ENCODE measurements around the gene GNE.
"Not testable (repeated sequence)": the region's sequence is repeated elsewhere in the genome, so short reads cannot be mapped to it uniquely, and the experiment has no call there.

GNE gene

DNA sequence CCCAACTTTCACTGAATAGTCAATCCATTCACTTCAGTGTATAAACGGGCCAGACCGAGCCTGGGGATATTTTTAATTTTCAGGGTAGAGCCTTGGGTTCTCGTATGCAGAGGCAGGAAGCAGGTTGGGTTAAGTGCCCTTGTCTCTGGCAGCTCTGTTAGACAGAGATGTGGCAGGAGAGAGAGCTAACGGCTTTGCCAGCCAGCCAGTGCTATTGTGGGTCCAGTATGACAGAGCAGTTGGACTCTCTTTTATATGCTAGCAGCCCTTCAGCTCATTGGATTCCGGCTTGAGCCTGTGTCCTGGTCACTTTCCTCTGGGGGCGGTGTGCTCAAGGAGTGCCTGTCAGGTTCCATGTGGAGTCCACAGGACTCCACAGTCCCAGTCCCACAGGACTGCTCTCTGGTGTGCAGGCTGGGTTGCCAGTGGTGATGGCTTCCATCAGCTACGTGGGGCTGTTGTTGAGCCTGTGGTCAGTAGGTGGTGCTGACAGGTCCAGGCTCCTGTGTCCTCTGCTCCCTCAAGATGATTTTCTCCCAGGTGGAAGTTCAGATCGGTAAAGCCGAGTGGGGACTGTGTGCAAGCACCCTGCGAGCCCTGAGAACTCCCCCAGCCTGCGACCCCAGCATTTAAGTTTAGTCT lies 53.2 kb downstream of the GNE start:
- no peak for DNase-seq

DNA sequence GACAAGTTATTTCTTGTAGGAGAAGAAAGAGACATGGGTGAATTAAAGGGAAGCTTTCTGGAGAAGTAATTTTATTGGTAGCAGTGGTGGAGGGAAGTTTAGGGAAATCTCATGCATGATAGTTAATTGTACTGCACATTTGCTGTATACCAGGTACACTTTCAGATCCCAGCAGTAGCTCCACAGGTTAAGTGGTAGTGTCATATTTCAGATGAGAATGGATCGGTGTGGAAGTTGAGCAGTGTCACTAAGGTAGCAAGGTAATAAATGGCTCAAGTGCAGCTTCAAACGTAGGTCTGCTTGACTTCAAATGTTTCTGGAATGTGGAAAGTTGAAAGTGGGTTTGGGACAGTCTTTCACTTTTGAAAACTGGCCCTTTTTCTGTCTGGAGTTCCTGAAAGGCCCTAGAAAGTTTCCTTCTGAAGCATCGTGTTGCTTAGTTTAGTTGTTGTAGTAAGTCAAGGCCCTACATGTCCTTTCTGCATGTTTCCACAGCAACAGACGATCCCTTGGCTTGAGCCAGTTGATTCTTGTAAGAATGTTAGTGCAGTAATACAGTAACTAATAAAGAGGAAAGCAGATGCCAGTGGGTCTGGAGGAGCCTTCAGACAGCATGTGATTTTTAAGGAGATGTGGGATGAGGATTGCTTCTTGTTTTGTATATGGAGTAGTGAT lies 63.8 kb downstream of the GNE start:
- no peak for DNase-seq

DNA sequence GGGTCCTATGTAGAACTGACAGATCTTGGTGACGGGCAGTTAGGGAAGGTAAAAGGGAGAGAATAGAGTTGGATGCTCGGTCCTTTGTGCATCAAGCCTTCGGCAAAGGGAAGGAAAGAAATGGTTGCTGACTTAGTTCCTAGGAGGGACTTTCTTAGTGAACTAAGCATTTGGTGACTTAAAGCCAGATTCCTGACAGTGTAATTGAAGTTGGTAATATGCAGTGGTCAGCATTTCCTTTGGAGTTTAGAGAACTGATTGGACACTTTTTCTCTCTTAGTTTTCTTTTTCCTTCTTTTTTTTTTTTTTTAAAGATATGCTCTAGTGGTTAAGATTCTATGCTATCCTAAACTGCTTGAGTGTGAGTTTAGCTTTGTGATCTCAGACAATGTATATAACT lies 65.2 kb downstream of the GNE start:
- DNase-seq, result peak; percentile 35

DNA sequence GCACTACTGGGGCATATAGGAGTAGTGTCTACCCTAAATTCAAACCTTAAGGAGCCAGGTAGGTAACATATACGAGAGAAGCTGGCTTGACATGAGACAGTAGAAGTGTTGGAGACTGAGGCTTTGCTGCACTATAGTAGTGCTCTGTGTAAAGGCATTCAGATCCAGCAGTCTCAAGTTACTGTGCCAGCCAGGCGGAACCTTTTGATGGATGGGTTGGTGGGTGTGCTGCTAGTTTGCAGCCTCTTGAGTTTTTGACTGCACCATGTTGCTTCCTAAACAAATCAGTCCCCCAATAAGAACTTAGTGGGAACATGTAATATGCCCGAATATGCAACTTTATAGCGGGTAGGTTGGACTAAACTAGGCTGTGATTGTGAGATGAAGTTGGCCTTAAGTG lies 66.1 kb downstream of the GNE start:
- DNase-seq, result no peak

DNA sequence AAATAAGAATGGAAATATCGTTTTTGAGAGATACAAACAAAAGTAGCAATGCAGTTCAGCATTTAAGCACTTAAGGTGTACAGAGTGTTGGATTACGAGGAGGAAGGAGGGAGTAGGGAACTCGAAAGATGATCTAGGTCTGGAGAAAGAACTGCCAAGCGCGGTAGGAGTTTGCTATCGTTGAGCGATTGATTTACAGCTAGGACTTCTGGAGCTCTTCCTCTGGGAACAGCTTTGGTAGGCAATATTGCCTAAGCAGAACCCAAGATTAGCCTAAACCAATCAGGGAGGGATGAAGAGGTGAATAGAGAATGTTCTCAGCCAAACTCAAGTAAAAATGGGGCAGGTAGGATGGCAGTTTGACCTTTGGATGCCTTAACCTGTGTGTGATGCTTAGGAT lies 66.6 kb downstream of the GNE start:
- DNase-seq, result peak; percentile 19

DNA sequence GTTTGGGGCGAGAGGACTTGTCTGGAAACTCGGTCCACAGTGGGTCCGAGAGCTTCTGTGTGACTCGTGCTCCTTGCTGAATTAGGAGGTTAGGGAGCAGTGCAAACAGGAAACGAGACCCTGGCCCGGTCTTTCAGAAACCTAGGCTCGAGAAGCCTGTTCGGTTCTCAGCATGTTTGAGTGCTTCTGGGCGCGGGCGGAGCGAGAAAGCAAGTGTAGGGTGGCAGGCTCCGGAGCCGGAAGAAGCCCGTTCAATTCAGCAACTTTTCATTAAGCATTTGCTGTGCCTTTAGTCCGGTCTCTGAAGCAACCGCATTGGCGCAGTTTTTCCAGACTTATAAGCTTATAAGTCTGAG lies 67.0 kb downstream of the GNE start:
- peak; percentile 52 for DNase-seq

DNA sequence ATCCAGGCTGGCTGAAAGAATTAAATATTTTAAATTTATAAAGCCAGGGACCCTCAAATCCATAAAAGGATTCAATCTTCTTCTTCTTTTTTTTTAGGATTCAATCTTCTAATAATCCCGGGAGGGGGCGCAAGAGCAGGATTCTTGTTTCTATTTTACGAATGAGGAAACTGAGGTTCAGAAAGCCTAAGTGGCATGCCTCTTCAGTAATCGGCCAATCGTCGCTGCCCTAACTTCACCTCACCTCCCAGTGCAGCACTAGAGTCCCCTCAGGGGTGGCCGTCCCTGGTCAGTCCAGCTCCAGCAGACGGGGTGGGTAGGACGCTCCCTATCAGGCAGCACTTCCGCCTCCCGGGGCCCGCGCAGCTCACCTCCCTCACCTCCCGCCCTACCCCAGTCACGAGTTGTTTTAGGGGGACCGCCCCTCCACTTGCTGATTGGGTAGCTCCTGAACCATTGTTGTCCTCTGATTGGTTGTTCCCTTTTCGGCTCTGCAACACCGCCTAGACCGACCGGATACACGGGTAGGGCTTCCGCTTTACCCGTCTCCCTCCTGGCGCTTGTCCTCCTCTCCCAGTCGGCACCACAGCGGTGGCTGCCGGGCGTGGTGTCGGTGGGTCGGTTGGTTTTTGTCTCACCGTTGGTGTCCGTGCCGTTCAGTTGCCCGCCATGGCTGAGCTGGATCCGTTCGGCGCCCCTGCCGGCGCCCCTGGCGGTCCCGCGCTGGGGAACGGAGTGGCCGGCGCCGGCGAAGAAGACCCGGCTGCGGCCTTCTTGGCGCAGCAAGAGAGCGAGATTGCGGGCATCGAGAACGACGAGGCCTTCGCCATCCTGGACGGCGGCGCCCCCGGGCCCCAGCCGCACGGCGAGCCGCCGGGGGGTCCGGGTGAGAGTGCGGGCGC lies 67.6 kb downstream of the GNE start, which contains the start of gene CLTA:
TSS of gene CLTA (plus strand) at position 534 of the 902 bp plus-strand sequence. CDS start at position 670, 136 bp downstream.
- DNase-seq, result peak; percentile 99

DNA sequence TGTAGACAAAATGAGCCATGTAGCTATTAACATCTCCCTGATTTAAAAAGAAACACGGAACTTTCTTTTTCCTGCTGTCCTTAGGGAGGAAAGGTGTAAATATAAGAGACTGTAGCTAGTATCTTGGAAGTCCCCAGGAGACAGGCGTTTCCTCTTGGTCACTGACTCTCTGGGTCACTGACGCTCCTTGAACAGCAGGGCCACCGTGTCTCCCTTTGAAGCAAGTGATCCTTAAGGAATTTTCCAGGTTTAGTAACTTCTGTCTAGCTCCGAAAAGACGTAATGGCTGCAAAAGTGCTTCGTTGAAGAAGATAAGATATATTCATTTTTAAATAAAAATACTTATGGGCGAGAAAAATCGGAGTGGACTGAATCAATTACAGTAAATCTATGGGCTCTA lies 68.3 kb downstream of the GNE start:
- peak; percentile 54 for DNase-seq

DNA sequence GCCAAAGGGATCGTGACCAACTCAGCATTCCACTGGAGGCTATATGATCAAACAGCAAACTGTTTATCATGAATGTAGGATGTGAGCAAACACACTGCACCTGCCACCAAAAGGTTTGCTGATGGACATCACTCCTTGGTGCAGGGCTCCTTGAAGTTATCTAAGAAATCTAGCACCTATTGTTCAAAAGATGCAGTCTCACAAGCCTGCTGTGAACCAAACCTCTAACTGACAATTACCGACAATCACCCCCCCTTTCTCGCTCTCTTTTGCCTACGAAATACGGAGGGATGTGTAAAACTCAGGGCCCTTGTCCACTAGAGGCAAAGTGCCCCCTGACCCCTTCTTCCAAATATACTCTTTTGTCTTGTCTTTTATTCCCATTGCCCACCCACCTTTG lies 70.0 kb downstream of the GNE start:
- no peak for DNase-seq

DNA sequence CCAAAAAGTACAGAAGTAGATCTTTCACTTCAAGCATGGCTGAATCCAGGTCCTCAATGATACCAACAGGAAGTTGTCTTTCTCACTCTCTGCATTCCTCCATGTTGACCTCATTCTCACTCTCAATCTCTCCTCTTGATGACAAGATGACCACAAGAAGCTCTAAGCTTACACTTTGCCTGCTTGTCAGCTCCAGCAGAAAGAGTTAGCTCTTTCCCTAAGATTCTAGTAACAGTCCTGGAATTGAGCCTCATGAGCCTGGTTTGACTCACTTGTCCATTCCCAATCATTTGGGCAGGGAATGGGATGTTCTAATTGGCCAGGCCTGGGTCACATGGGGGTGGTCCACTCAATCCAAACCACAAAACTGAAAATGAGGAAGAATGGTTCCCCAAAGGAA lies 70.8 kb downstream of the GNE start:
- no peak for DNase-seq

DNA sequence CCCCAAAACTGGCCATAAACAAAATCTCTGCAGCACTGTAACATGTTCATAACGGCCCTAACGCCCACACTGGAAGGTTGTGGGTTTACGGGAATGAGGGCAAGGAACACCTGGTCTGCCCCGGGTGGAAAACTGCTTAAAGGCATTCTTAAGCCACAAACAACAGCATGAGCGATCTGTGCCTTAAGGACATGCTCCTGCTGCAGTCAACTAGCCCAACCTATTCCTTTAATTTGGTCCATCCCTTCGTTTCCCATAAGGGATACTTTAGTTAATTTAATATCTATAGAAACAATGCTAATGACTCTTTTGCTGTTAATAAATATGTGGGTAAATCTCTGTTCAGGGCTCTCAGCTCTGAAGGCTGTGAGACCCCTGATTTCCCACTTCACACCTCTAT lies 78.0 kb downstream of the GNE start:
- DNase-seq, result not testable (repeated sequence)

DNA sequence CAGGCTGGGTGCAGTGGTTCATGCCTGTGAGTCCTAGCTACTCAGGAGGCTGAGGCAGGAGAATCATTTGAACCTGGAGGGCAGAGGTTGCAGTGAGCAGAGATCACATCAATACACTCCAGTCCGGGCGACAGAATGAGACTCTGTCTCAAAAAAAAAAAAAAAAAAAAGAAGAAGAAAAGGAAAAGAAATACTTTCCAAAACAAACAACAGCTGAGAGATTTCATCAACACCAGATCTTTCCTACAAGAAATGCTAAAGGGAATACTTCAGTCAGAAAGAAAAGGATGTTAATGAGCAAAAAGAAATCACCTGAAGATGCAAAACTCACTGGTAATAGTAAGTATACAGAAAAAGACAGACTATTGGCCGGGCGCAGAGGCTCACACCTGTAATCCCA lies 80.7 kb downstream of the GNE start:
- no peak for DNase-seq

DNA sequence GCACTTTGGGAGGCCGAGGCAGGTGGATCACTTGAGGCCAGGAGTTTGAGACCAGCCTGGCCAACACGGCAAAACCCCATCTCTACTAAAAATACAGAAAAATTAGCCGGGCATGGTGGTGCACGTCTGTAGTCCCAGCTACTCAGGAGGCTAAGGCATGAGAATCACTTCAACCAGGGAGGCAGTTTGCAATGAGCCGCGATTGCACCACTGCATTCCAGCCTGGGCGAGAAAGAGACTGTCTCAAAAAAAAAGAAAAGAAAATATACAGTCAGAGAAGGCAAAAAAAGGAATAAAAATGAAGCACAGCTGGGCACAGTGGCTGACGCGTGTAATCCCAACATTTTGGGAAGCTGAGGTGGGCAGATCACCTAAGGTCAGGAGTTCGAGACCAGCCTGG lies 81.8 kb downstream of the GNE start:
- not testable (repeated sequence) for DNase-seq

DNA sequence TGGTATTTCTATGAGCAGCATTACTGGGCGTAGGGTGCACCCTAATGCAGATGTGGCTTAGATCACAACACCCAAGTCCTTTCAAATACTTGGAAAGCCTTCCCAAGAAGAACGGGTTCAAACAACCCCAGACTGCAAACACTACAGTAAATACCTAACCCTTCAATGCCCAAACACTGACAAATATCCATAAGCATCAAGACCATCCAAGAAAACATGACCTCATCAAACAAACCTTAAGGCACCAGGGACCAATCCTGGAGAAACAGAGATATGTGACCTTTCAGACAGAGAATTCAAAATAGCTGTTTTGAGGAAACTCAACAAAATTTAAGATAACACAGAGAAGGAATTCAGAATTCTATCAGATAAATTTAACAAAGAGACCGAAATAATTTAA lies 83.0 kb downstream of the GNE start:
- not testable (repeated sequence) for DNase-seq

DNA sequence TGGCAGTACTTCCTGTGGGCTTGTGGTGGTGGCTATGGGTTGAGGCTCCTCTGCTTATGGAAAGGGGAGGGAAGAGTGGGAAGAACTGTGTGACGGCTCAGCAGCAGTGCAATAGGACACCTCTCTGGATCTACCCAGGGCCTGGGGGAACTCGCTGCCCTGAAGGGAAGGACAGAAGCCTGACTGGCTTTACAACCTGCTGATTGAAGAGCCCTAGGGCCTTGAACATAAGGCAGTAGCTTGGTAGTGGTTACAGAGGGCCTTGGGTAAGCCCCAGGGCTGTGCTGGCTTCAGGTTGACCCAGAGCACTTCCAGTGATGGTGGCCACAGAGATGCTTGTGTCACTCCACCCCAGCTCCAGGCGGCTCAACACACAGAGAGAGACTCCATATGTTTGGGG lies 83.5 kb downstream of the GNE start:
- no peak for DNase-seq

DNA sequence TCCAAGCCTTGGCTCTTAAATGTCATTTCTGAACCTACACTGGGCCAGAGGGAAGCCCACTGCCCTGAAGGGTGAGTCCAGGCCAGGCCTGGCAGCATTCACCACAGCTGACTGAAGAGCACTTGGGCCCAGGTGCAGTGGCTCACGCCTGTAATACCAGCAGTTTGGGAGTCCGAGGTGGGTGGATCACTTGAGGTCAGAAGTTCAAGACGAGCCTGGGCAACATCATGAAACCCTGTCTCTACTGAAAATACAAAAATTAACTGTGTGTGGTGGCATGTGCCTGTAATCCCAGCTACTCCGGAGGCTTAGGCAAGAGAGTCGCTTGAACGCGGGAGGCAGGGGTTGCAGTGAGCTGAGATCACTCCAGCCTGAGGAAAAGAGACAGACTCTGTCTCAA lies 84.0 kb downstream of the GNE start:
- DNase-seq, result no peak

DNA sequence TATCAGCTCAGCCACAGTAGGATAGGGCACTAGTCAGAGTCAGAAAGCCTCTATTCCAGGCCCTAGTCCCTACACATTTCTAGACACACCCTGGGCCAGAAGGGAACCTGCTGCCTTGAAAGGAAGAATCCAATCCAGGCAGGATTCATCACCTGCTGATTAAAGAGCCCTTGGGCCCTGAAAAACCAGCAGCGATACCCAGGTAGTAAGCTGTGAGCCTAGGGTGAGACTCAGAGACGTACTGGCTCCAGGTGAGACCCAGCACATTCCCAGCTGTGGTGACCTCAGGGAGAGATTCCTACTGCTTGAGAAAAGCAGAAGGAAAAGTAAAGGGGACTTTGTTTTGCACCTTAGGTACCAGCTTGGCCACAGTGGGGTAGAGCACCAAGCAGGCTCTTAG lies 84.4 kb downstream of the GNE start:
- DNase-seq, result no peak

DNA sequence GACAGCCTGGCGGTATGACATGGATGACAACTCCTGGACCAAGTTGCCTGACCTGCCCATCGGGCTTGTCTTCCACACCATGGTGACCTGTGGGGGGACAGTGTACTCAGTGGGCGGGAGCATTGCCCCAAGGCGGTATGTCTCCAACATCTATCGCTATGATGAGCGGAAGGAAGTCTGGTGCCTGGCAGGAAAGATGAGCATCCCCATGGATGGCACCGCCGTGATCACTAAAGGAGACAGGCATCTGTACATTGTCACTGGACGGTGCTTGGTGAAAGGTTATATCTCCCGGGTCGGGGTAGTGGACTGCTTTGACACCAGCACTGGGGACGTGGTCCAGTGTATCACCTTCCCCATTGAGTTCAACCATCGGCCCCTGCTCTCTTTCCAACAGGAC lies 87.7 kb downstream of the GNE start:
- DNase-seq, result no peak

DNA sequence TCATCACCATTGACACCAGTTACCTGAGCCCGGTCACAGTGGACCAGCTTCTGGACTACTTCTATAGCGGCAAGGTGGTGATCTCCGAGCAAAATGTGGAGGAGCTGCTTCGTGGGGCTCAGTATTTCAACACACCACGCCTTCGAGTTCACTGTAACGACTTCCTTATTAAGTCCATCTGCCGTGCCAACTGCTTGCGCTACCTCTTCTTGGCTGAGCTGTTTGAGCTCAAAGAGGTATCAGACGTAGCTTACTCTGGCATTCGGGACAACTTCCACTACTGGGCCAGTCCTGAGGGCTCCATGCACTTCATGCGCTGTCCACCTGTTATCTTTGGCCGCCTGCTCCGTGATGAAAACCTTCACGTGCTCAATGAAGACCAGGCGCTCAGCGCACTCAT lies 88.5 kb downstream of the GNE start:
- DNase-seq, result peak; percentile 40

DNA sequence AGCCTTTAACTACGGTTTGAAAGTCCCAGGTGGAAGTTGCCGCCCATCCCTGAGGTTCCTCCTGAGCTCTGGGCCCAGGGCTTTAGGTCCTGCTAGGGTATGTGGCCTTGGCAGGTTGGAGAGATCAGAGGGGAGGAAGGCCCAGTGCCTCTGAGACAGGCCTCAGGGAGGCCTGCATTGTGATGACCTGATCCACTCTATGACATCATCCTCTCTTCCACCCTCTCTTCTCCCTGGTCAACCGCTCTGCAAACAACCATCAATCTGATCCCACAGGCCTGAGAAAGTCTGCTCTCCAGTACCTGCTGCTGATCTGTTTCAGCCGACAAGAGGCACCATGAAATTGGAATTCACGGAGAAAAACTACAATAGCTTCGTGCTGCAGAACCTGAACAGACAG lies 89.1 kb downstream of the GNE start, which contains the start of gene CCIN:
TSS of gene CCIN (plus strand) at position 223 of the 400 bp plus-strand sequence. CDS start at position 338, 115 bp downstream.
- DNase-seq, result no peak

DNA sequence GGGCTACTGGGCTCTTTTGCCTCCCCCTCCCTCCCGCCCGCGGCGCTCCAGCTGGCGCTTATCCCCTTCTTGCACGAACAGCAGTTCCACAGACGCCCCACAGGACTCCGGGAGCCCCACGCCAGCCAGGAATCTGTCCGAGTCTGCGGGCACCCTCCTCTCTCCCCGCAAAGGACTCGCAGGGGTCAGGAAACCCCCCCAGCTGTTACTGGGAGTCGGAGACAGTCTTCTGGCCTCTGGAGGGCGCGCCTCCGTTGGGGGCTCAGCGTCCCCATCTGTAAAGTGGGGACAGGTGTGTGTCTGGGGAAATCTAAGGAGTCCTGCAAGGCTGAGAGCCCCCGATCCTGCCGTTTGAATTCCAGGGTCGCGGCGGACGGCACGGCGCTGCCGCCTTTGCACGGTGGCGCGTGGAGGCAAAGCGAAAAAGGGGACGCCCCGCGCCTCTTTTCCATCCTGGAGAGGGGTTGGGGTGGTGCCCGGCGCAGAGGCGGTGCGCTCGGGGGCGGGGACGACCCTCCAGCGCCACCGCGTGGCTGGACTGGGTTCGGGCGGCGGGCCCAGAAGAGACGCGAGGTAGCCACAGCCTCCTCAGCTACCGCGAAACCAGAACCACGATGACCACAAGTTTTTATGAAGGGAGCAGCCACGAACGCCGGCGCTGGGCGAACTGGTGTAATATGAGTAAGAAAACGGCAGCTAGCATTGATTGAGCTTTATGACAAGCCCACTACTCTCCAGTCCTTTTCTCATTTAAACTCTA lies 91.9 kb downstream of the GNE start:
- DNase-seq, result peak; percentile 83

DNA sequence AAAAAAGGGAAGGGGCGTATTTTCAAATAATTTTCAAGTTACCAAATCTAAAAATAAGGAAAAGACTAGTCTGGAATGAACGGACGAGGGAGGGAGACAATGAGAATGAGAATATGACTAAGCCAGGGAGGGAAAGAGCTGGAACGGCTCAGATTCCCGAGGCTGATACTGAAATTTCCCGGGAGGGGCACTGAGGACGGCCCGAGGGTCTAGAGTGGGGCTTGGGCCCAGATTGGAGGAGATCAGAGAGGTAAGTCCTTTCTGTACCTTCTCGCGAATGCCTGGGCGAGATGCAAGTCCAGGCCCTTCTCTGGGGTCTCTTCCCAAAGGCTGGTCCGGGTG lies 92.5 kb downstream of the GNE start:
- no peak for DNase-seq

DNA sequence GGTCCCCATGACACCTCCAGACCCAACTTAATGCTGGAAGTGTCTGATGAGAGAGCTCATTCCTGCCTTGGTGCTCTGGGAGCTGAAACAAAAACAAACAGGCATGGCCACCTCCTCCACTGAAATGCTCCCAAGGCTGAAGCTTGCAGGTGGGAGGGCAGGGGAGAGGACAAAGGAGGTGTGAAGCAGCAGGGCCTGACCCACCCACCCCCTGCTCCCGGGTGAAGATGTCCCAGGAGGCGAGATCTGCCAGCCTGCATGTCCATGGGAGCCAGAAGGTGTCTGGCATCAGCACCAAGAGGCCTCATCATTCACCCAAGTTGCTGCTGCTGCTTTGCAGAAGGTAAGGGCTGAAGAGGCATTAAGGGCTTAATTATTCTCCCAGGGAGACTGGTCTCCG lies 93.3 kb downstream of the GNE start:
- DNase-seq, result no peak

Measured in inflammatory macrophage treated with lipopolysaccharide for 4 hours (primary cell).